ENCODE results near the gene ATF7IP2. TPM values are rescaled to one million over a fixed set of nuclear protein-coding genes. Genes with fewer than 3 reads are reported as not detected.

ATF7IP2 gene
- total and polyA plus RNA-seq, 2 donors (not counting 3 experiments of a cell fraction or from before 2014, with no cell fraction given): 9.7 to 14.6 TPM

DNA sequence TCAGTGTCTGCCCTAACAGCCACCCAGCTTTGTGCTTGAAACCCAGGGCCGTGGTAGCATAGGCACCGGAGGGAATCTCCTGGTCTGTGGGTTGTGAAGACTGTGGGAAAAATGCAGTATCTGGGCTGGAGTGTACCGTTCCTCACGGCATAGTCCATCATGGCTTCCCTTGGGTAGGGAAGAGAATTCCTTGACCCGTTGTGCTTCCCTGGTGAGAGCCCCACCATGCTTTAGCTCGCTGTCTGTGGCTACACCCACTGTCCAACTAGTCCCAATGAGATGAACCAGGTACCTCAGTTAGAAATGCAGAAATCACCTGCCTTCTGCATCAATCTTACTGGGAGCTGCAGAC lies 67.3 kb downstream of the ATF7IP2 start:
- Histone ChIP-seq H3K9ac (replicated peaks; ENCODE audit: extremely low read depth, insufficient read depth, low read length) (no peak overlapping the region), H3K4me2 (ENCODE audit: insufficient read depth, low read length) (no peak overlapping the region), H3K79me2 (ENCODE audit: control insufficient read depth, insufficient read depth, low read length) (no peaks in the 10 kb centered on the region), H3K9me3 (replicated peaks; ENCODE audit: control insufficient read depth, insufficient read depth, low read length) (no peaks in the 10 kb centered on the region), H3K36me3 (ENCODE audit: control insufficient read depth in 2 of 2, extremely low read depth in 1 of 2, insufficient read depth in 2 of 2, low read length in 2 of 2) (peaks cover 0 to 2% of the 10 kb centered on the region in 2 experiments), H4K20me1 (replicated peaks; ENCODE audit: control insufficient read depth, extremely low read depth, insufficient read depth, low read length) (no peaks in the 10 kb centered on the region), H3K4me3 (replicated peaks in 1 of 3; ENCODE audit: insufficient read depth in 1 of 3, low read depth in 1 of 3, low read length in 3 of 3) (no peak overlapping the region), H3K27ac (ENCODE audit: insufficient read depth, low read depth, low read length) (no peak overlapping the region), H2AFZ (ENCODE audit: low read depth, low read length) (no peak overlapping the region), H3K27me3 (ENCODE audit: control insufficient read depth in 2 of 2, insufficient read depth in 2 of 2, low read length in 2 of 2) (no peaks in the 10 kb centered on the region), H3K4me1 (ENCODE audit: control insufficient read depth, extremely low read depth, insufficient read depth, low read length) (no peaks in the 10 kb centered on the region), H3K9me1 (replicated peaks; ENCODE audit: control insufficient read depth, extremely low read depth, insufficient read depth, low read length) (no peaks in the 10 kb centered on the region)
- DNase-seq (ENCODE audit: low read depth, low spot score) (no peak), FAIRE-seq (no peak)
- BruUV-seq (replicated peaks): no TSS peak
- ChIA-PET CTCF (no interaction called here), POLR2A (no interaction called here)
- dilution Hi-C loops (cut with MboI; ENCODE audit: extremely low pct_ligation_motif_present, low sequenced_read_pairs): no loop called here
- TF ChIP-seq MYC (IDR thresholded peaks at IDR 0.05; ENCODE audit: low read depth, low read length) (no peak), POLR2AphosphoS5 (IDR thresholded peaks at IDR 0.05; ENCODE audit: insufficient read depth, low read depth, low read length) (no peak), EZH2 (IDR thresholded peaks at IDR 0.05; ENCODE audit: borderline replicate concordance, low read depth, low read length, severe bottlenecking) (no peak), POLR2A (IDR thresholded peaks at IDR 0.05; ENCODE audit: low read depth, low read length) (no peak), JUN (IDR thresholded peaks at IDR 0.05; ENCODE audit: borderline replicate concordance, insufficient read depth, insufficient read length, low read depth) (no peak), GATA2 (IDR thresholded peaks at IDR 0.05; ENCODE audit: insufficient read depth, insufficient read length, low read depth, low read length) (no peak), FOS (IDR thresholded peaks at IDR 0.05; ENCODE audit: borderline replicate concordance, insufficient read depth, low read length) (no peak)
- TF ChIP-seq, protein P1, sequence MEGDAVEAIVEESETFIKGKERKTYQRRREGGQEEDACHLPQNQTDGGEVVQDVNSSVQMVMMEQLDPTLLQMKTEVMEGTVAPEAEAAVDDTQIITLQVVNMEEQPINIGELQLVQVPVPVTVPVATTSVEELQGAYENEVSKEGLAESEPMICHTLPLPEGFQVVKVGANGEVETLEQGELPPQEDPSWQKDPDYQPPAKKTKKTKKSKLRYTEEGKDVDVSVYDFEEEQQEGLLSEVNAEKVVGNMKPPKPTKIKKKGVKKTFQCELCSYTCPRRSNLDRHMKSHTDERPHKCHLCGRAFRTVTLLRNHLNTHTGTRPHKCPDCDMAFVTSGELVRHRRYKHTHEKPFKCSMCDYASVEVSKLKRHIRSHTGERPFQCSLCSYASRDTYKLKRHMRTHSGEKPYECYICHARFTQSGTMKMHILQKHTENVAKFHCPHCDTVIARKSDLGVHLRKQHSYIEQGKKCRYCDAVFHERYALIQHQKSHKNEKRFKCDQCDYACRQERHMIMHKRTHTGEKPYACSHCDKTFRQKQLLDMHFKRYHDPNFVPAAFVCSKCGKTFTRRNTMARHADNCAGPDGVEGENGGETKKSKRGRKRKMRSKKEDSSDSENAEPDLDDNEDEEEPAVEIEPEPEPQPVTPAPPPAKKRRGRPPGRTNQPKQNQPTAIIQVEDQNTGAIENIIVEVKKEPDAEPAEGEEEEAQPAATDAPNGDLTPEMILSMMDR (IDR thresholded peaks at IDR 0.05; ENCODE audit: extremely low read depth in 1 of 2, insufficient read depth in 1 of 2, low read depth in 1 of 2, low read length in 2 of 2): no peak
- TF ChIP-seq, protein P2, sequence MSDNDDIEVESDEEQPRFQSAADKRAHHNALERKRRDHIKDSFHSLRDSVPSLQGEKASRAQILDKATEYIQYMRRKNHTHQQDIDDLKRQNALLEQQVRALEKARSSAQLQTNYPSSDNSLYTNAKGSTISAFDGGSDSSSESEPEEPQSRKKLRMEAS (IDR thresholded peaks at IDR 0.05; ENCODE audit: insufficient read depth, insufficient read length): no peak
- intact Hi-C loops (cut with micrococcal nuclease): no loop called here
